Body of pancreas (tissue), 4 donors: ENCODE results near the gene USP32. TPM values are rescaled to one million over a fixed set of nuclear protein-coding genes. Genes with fewer than 3 reads are reported as not detected.

Source experiments
- ATAC-seq: fragments of 150-250 bp; one replicate; pipeline ENCODE4 v1.9.1; 2016
- DNase-seq, 4 donors: peaks; one replicate each; pipeline ENCODE4 v3.0.0-alpha.2; 2019
- H3K27ac ChIP-seq, 4 donors: fragments of 200-600 bp; sonication (generic); 1 replicate in 3 of 4; 2 replicates in 1 of 4; pipeline versions ENCODE4 v1.5.1 to v1.6.1; 2016 to 2019; ENCODE audit warnings: mild to moderate bottlenecking in 1 of 4, mixed read lengths in 1 of 4, moderate library complexity in 1 of 4
- H3K27me3 ChIP-seq, 2 donors: fragments of 200-600 bp; sonication (generic); one replicate each; pipeline ENCODE4 v1.6.0; 2016; ENCODE audit warnings: mild to moderate bottlenecking in 1 of 2
- H3K36me3 ChIP-seq, 2 donors: fragments of 200-600 bp; sonication (generic); replicated peaks in 1 of 2; 2 replicates each; pipeline ENCODE4 v1.5.1; 2016; ENCODE audit warnings: low read depth in 2 of 2; ENCODE audit not compliant: insufficient read depth in 1 of 2
- H3K4me1 ChIP-seq: fragments of 200-600 bp; sonication (generic); one replicate; pipeline ENCODE4 v1.6.0; 2016
- H3K4me3 ChIP-seq, 2 donors: fragments of 200-600 bp; sonication (generic); 1 replicate in 1 of 2; 2 replicates in 1 of 2; pipeline ENCODE4 v1.5.1; 2016 to 2019
- H3K9me3 ChIP-seq, 3 donors: fragments of 200-600 bp; sonication (generic); 1 replicate in 2 of 3; 2 replicates in 1 of 3; pipeline ENCODE4 v1.5.1; 2016
- POLR2A ChIP-seq, 3 donors: fragments of 450-650 bp; IDR thresholded peaks; one replicate each; pipeline ENCODE4 v1.6.1; 2016; ENCODE audit warnings: antibody characterized with exemption in 3 of 3, mild to moderate bottlenecking in 2 of 3
- WGBS, 2 donors: methylation state at CpG; one replicate each; pipeline ENCODE4 v1.1.5; 2017; 5-methylcytosine and 5-hydroxymethylcytosine counted together
- intact Hi-C: fragments of 100-400 bp; cut with DNase I; formaldehyde crosslinking; loops from one replicate; pipeline ENCODE4 v1.15.1; 2023
- total RNA-seq, 2 donors: library from RNA; depleted of rRNA; stranded (reverse); fragments of >200 nt; gene quantifications; one replicate each; pipeline ENCODE4 v1.1.0, GENCODE V29; 2016
- TF ChIP-seq, protein P1 (sequence below), 7 experiments: fragments of 450-650 bp in 4 of 7; fragments of 200-600 bp in 3 of 7; sonication (generic) in 3 of 7; IDR thresholded peaks; one replicate each; pipeline ENCODE4 v1.5.1; 2016 to 2019; ENCODE audit warnings: antibody characterized with exemption in 7 of 7

The USP32 gene
- total RNA-seq, 2 donors from 2014 or later, result 15.8 to 19.7 TPM

DNA sequence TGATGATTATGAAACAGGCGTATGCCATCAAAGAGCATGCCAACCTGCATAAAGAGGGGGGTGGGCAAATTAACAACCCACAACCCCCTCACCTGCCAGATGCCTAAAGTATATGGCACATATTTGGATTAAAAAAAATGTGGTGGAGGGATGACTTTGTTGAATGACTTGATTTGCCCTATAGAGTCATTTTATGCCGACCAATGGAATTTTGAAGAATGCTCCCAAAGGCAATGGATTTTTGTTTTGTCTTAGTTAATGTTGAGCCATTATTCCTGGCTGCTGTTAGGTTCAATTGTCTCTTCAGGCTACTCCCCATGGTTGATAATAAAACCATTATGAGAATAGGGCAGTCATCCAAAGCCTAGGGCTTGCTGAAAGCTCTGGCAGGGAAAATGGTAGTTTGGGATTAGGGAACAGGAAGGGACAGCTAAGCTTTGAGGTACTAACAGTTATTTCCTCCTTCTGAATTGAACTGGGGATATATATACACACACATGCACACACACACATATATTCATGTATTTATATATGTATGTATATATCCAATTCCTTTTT lies 24.5 kb upstream of the USP32 start:
- H3K4me3 ChIP-seq, result no peak overlapping the region
- 73 to 83% methylated on average over 2 of the region's 2 CpGs for WGBS, 2 donors

DNA sequence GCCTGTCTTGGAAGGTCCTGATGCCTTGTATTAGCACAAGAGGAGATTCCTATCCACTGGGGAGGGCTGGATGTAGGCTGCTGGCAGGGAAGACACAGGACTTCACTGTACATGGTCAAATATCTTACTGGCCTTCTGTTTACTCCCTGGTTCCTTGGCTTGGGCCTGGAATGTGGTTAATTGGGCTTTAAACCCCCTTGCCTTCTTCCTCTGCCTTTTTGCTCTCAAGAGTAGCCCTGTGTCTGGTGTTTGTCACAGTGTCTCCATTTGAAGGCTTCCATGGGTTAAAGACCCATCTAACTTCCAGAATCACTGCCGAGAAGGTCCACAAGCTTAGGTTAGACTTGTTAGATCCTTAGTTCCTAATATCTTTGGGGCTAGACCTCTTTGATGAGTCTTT lies 23.2 kb upstream of the USP32 start:
- Histone ChIP-seq H3K9me3 (no peaks in the 10 kb centered on the region), H3K36me3 (no peaks in the 10 kb centered on the region), H3K27ac (no peak overlapping the region), H3K27me3 (no peaks in the 10 kb centered on the region), H3K4me3 (no peak overlapping the region), H3K4me1 (no peaks in the 10 kb centered on the region)
- TF ChIP-seq, protein P1, sequence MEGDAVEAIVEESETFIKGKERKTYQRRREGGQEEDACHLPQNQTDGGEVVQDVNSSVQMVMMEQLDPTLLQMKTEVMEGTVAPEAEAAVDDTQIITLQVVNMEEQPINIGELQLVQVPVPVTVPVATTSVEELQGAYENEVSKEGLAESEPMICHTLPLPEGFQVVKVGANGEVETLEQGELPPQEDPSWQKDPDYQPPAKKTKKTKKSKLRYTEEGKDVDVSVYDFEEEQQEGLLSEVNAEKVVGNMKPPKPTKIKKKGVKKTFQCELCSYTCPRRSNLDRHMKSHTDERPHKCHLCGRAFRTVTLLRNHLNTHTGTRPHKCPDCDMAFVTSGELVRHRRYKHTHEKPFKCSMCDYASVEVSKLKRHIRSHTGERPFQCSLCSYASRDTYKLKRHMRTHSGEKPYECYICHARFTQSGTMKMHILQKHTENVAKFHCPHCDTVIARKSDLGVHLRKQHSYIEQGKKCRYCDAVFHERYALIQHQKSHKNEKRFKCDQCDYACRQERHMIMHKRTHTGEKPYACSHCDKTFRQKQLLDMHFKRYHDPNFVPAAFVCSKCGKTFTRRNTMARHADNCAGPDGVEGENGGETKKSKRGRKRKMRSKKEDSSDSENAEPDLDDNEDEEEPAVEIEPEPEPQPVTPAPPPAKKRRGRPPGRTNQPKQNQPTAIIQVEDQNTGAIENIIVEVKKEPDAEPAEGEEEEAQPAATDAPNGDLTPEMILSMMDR (IDR thresholded peaks at IDR 0.05), result no peak
- no peak for TF ChIP-seq POLR2A (IDR thresholded peaks at IDR 0.05)
- WGBS, 2 donors, result 91 to 94% methylated on average over 1 of the region's 1 CpG
- intact Hi-C loops, result no loop called here
- DNase-seq (no peak), ATAC-seq (no peak)

More for the DNA sequence above, 24.5 kb upstream of the USP32 start:
- ATAC-seq, result no peak
- Histone ChIP-seq H3K4me1 (peaks cover 7% of the 10 kb centered on the region), H3K9me3 (no peaks in the 10 kb centered on the region), H3K27me3 (no peaks in the 10 kb centered on the region), H3K36me3 (no peaks in the 10 kb centered on the region), H3K27ac (no peak overlapping the region)
- TF ChIP-seq, protein P1 (IDR thresholded peaks at IDR 0.05), result no peak
- TF ChIP-seq POLR2A (IDR thresholded peaks at IDR 0.05), result no peak
- intact Hi-C loops, result no loop called here
- no peak for DNase-seq

DNA sequence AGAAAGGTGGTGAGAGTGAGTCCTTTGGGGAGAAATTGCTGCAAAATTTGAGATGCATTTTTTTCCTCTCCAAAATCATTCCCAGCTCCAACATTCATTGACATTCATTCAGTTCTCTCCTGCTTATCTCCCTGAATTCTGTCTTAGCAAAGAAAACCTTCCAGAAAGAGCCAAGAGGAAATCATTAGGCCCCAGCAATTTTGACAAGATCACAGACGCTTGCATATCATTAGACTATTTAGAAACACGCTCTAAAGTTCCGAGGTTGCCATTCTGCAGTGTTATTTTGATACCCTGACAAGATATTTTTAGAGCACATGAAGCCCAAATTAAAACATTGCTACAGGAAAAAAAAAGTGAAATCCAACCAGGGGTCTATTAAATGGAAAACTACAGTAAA lies 20.8 kb upstream of the USP32 start:
- Histone ChIP-seq H3K4me1 (no peaks in the 10 kb centered on the region), H3K4me3 (no peak overlapping the region), H3K27ac (no peak overlapping the region), H3K27me3 (no peaks in the 10 kb centered on the region), H3K36me3 (no peaks in the 10 kb centered on the region), H3K9me3 (no peaks in the 10 kb centered on the region)
- no peak for TF ChIP-seq POLR2A (IDR thresholded peaks at IDR 0.05)
- TF ChIP-seq, protein P1 (IDR thresholded peaks at IDR 0.05), result no peak
- ATAC-seq (no peak), DNase-seq (no peak)
- intact Hi-C loops, result no loop called here
- 79 to 80% methylated on average over 3 of the region's 3 CpGs for WGBS, 2 donors

DNA sequence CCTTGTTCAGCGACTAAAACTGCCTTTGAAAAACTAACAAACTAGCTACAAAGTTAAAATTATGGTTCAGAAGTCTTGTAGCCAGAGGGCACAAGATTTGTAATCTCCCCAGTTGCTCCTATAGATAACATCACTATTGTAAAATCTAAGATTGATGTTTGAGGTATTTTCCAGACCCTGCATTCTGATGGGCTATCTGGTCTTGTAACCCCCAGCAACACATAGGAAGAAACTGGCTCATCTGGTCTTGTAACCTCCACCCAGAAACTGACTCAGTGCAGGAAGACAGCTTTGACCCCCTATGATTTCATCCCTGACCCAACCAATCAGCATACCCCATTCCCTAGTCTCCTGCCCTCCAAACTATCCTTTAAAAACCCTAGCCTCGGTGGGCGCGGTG lies 18.1 kb upstream of the USP32 start:
- 93% methylated on average over 4 of the region's 4 CpGs for WGBS, 2 donors
- Histone ChIP-seq H3K27ac (no peak overlapping the region), H3K9me3 (no peaks in the 10 kb centered on the region), H3K4me3 (no peak overlapping the region), H3K36me3 (no peaks in the 10 kb centered on the region), H3K4me1 (no peaks in the 10 kb centered on the region), H3K27me3 (no peaks in the 10 kb centered on the region)
- no peak for TF ChIP-seq POLR2A (IDR thresholded peaks at IDR 0.05)
- TF ChIP-seq, protein P1 (IDR thresholded peaks at IDR 0.05), result no peak
- ATAC-seq (no peak), DNase-seq (no peak)
- intact Hi-C loops, result no loop called here

DNA sequence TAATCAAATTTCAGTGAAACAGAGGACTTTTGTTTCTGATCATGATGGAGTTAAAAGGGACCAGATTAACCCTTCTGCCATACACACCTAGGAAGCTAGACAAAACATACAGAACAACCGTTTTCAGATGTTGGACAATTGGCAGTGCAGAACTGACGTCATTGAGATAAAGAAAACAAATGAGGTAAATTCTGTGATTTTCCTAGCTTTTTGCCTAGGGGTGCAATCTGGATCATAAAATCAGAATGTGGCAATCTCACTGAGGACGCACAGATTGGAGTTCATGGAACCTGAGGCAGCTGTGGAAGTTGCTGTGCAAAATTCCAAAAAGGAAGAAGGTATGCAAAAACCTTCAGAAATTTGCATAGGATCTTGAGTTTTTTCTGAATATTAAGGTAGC lies 15.0 kb upstream of the USP32 start:
- ATAC-seq, result no peak

More for the DNA sequence above, 15.0 kb upstream of the USP32 start:
- TF ChIP-seq, protein P1 (IDR thresholded peaks at IDR 0.05), result no peak
- no peak for TF ChIP-seq POLR2A (IDR thresholded peaks at IDR 0.05)
- Histone ChIP-seq H3K4me3 (no peak overlapping the region), H3K4me1 (no peaks in the 10 kb centered on the region), H3K27me3 (no peaks in the 10 kb centered on the region), H3K27ac (no peak overlapping the region), H3K36me3 (no peaks in the 10 kb centered on the region), H3K9me3 (no peaks in the 10 kb centered on the region)
- DNase-seq, result no peak
- 76 to 82% methylated on average over 3 of the region's 3 CpGs for WGBS, 2 donors
- intact Hi-C loops, result no loop called here
